Upper lobe of right lung (tissue), 1 donor: Measurements from ENCODE around the gene KCMF1. TPM values are rescaled to one million over a fixed set of nuclear protein-coding genes. Genes with fewer than 3 reads are reported as not detected.

Experiments used
- ATAC-seq: fragments of 200-7000 bp; cut with Tn5 transposase; one replicate; pipeline ENCODE4 v1.9.1; 2020; ENCODE audit warnings: mild to moderate bottlenecking, moderate library complexity
- DNase-seq: peaks from one replicate; pipeline ENCODE4 v3.0.0-alpha.2; 2020
- H3K27ac ChIP-seq: fragments of 200-600 bp; one replicate; pipeline ENCODE4 v1.8.0; 2022
- H3K27me3 ChIP-seq: fragments of 200-600 bp; one replicate; pipeline ENCODE4 v1.8.0; 2022; ENCODE audit warnings: mild to moderate bottlenecking
- H3K36me3 ChIP-seq: fragments of 200-600 bp; one replicate; pipeline ENCODE4 v1.8.0; 2022
- H3K4me1 ChIP-seq: fragments of 200-600 bp; one replicate; pipeline ENCODE4 v1.8.0; 2022
- H3K4me3 ChIP-seq: fragments of 200-600 bp; one replicate; pipeline ENCODE4 v1.8.0; 2022; ENCODE audit warnings: mild to moderate bottlenecking
- H3K9me3 ChIP-seq: fragments of 200-600 bp; one replicate; pipeline ENCODE4 v1.8.0; 2022
- intact Hi-C: fragments of 100-400 bp; cut with DNase I; formaldehyde crosslinking; loops from one replicate; pipeline ENCODE4 v1.11.0; 2022
- total RNA-seq: library from RNA; stranded (reverse); fragmentation: NEBNext Ultra II Directional; extraction: Animal tissue kit (Norgen Biotek cat#: 25700); gene quantifications from one replicate; pipeline ENCODE4 v1.2.1, GENCODE V29; 2021
- TF ChIP-seq, protein P1 (sequence below): fragments of 200-600 bp; IDR thresholded peaks from one replicate; pipeline ENCODE4 v1.8.0; 2022; ENCODE audit warnings: antibody characterized with exemption
- donor health status: DM: no; HTN: yes; CAD: no; lungs with severe emphysema.

Gene KCMF1
- total RNA-seq, 1 donor from 2014 or later = 72.9 TPM

- peak; percentile 15 for ATAC-seq
- H3K27ac ChIP-seq = no peak overlapping the region
- no peaks in the 10 kb centered on the region for H3K9me3 ChIP-seq
- H3K36me3 ChIP-seq = no peaks in the 10 kb centered on the region
- no peaks in the 10 kb centered on the region for H3K27me3 ChIP-seq
- TF ChIP-seq, protein P1, sequence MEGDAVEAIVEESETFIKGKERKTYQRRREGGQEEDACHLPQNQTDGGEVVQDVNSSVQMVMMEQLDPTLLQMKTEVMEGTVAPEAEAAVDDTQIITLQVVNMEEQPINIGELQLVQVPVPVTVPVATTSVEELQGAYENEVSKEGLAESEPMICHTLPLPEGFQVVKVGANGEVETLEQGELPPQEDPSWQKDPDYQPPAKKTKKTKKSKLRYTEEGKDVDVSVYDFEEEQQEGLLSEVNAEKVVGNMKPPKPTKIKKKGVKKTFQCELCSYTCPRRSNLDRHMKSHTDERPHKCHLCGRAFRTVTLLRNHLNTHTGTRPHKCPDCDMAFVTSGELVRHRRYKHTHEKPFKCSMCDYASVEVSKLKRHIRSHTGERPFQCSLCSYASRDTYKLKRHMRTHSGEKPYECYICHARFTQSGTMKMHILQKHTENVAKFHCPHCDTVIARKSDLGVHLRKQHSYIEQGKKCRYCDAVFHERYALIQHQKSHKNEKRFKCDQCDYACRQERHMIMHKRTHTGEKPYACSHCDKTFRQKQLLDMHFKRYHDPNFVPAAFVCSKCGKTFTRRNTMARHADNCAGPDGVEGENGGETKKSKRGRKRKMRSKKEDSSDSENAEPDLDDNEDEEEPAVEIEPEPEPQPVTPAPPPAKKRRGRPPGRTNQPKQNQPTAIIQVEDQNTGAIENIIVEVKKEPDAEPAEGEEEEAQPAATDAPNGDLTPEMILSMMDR = no peak
- intact Hi-C loops = no loop called here
- H3K4me1 ChIP-seq = no peaks in the 10 kb centered on the region
- no peak overlapping the region for H3K4me3 ChIP-seq
- DNase-seq = no peak
Observed at GRCh38 chr2:85077859-85078419, 107.0 kb downstream of the KCMF1 start.

GRCh38 chr2:85078536-85078935, 107.6 kb downstream of the KCMF1 start:
- Histone ChIP-seq H3K27me3 (no peaks in the 10 kb centered on the region), H3K4me3 (no peak overlapping the region), H3K27ac (no peak overlapping the region), H3K9me3 (no peaks in the 10 kb centered on the region), H3K36me3 (no peaks in the 10 kb centered on the region), H3K4me1 (no peaks in the 10 kb centered on the region)
- intact Hi-C loops = no loop called here
- TF ChIP-seq, protein P1 = no peak
- ATAC-seq (no peak), DNase-seq (no peak)

DNA sequence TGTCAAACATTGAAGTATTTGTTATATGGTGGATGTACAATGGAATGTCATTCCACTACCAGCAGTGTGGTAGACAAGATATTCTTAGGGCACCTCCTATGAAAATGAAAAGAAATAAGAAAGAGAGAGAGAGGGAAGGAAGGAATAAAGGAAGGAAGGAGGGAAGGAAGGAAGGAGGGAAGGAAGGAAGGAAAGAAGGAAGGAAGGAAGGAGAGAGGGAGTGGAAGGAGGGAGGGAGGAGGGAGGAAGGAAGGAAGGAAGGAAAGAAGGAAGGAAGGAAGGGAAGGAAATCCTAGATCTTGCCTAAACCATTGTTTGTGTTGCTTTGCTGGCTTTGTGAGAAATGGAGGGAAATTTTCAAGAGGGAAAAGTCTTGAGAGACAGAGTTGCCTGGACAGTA, 112.1 kb downstream of the KCMF1 start:
- no peak for ATAC-seq
- Histone ChIP-seq H3K36me3 (no peaks in the 10 kb centered on the region), H3K27me3 (no peaks in the 10 kb centered on the region), H3K9me3 (no peaks in the 10 kb centered on the region), H3K4me1 (no peaks in the 10 kb centered on the region), H3K4me3 (no peak overlapping the region), H3K27ac (no peak overlapping the region)
- DNase-seq = no peak
- intact Hi-C loops = no loop called here
- TF ChIP-seq, protein P1 = no peak

GRCh38 chr2:85085563-85085962, 114.6 kb downstream of the KCMF1 start:
- TF ChIP-seq, protein P1 = no peak
- ATAC-seq (no peak), DNase-seq (no peak)
- Histone ChIP-seq H3K27ac (no peak overlapping the region), H3K4me3 (no peak overlapping the region), H3K4me1 (no peaks in the 10 kb centered on the region), H3K9me3 (no peaks in the 10 kb centered on the region), H3K36me3 (no peaks in the 10 kb centered on the region), H3K27me3 (no peaks in the 10 kb centered on the region)
- intact Hi-C loops = no loop called here

GRCh38 chr2:85087541-85087940, 116.6 kb downstream of the KCMF1 start:
- Histone ChIP-seq H3K9me3 (no peaks in the 10 kb centered on the region), H3K36me3 (no peaks in the 10 kb centered on the region), H3K27ac (no peak overlapping the region), H3K4me3 (no peak overlapping the region), H3K4me1 (no peaks in the 10 kb centered on the region), H3K27me3 (no peaks in the 10 kb centered on the region)
- no peak for ATAC-seq
- intact Hi-C loops = no loop called here
- no peak for DNase-seq
- TF ChIP-seq, protein P1 = no peak

- ATAC-seq = no peak
- intact Hi-C loops = no loop called here
Observed at GRCh38 chr2:85088921-85089320, 118.0 kb downstream of the KCMF1 start.

More at GRCh38 chr2:85088921-85089320, 118.0 kb downstream of the KCMF1 start:
- H3K27me3 ChIP-seq = no peaks in the 10 kb centered on the region
- no peak for DNase-seq
- H3K27ac ChIP-seq = no peak overlapping the region
- H3K4me1 ChIP-seq = no peaks in the 10 kb centered on the region
- no peaks in the 10 kb centered on the region for H3K36me3 ChIP-seq
- H3K9me3 ChIP-seq = no peaks in the 10 kb centered on the region
- TF ChIP-seq, protein P1 = no peak
- no peak overlapping the region for H3K4me3 ChIP-seq
